Neural cell (in vitro differentiated cells): ENCODE results near the gene TNFRSF14.

Experiments
- EP300 ChIP-seq: fragments of 450-650 bp; conservative IDR thresholded peaks from 2 replicates; pipeline ENCODE4 v1.6.1; 2014; ENCODE audit warnings: antibody characterized with exemption, mild to moderate bottlenecking, moderate library complexity; ENCODE audit not compliant: poor library complexity, severe bottlenecking
- EZH2 ChIP-seq: fragments of 200-600, 300-800 bp; shearing (Covaris generic), sonication (generic); IDR thresholded peaks from 2 replicates; pipeline ENCODE4 v1.6.1; 2014; ENCODE audit warnings: antibody characterized with exemption, low read length, borderline replicate concordance, mild to moderate bottlenecking; ENCODE audit not compliant: insufficient read depth, poor library complexity, severe bottlenecking
- POLR2AphosphoS5 ChIP-seq: IDR thresholded peaks from 2 replicates; pipeline ENCODE4 v1.6.1; 2012
- SMC3 ChIP-seq: fragments of 450-650 bp; conservative IDR thresholded peaks from 2 replicates; pipeline ENCODE4 v1.6.1; 2014; ENCODE audit warnings: antibody characterized with exemption, mild to moderate bottlenecking, moderate library complexity; ENCODE audit not compliant: poor library complexity
- TF ChIP-seq, protein P1 (sequence below): fragments of 450-650 bp; IDR thresholded peaks from 2 replicates; pipeline ENCODE4 v1.5.1; 2014; ENCODE audit warnings: antibody characterized with exemption, mild to moderate bottlenecking, moderate library complexity; ENCODE audit not compliant: poor library complexity, severe bottlenecking

DNA sequence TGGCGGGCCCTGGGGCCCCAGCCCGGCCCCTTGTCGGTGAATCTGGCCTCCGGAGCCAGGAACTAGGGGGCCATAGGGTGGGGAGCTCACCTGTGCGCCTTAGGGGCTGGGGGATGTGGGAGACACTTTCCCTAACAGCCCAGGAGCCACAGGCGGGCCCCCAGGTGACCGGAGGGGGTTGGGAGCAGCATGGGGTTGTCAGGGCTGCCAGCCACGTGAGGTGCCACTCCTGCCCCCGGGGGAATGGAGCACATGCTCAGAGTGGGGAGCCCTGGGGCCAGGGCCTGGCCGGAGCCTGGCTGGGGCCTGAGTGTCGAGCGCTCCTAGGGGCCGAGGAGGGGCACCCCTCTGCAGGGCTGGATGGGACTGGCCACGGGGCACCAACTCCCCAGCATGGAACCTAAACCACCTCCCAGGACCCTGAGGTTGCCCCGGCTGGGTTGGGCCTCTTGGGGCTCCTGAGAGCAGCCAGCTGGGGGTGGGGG, 50.3 kb downstream of the TNFRSF14 start:
- TF ChIP-seq EP300 (no peak), EZH2 (no peak), POLR2AphosphoS5 (no peak), SMC3 (no peak)
- TF ChIP-seq, protein P1, sequence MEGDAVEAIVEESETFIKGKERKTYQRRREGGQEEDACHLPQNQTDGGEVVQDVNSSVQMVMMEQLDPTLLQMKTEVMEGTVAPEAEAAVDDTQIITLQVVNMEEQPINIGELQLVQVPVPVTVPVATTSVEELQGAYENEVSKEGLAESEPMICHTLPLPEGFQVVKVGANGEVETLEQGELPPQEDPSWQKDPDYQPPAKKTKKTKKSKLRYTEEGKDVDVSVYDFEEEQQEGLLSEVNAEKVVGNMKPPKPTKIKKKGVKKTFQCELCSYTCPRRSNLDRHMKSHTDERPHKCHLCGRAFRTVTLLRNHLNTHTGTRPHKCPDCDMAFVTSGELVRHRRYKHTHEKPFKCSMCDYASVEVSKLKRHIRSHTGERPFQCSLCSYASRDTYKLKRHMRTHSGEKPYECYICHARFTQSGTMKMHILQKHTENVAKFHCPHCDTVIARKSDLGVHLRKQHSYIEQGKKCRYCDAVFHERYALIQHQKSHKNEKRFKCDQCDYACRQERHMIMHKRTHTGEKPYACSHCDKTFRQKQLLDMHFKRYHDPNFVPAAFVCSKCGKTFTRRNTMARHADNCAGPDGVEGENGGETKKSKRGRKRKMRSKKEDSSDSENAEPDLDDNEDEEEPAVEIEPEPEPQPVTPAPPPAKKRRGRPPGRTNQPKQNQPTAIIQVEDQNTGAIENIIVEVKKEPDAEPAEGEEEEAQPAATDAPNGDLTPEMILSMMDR = no peak
